Measurements from ENCODE around the gene D2HGDH. TPM values are rescaled to one million over a fixed set of nuclear protein-coding genes. Genes with fewer than 3 reads are reported as not detected.

D2HGDH gene
- total and polyA plus RNA-seq, 9 of the 15 experiments (the other 6 are each of a cell fraction or from before 2014, with no cell fraction given) = 0.39 to 30.8 (median 10.3) TPM

DNA sequence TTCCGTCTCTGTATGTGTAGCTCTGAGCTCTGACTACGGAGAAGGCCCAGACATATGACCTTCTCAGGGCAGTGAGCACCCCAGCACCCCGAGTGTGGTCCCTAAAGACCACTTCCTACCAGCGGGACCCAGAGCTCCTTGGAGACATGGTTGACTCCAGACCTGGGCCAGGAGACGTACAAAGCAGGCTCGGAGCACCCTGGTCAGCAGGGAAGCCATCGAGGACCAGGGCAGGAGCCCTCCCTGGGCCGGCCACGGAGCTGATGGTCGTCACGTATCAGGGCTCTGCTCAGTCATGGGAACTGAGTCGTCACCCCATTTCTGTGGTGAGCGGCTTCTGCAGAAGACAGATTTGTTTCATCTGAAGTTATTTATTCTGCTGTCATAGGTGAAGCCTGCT lies 61.8 kb downstream of the D2HGDH start:
- Histone ChIP-seq H3K4me1 (replicated peaks in 1 of 2; ENCODE audit: control insufficient read depth in 2 of 2, insufficient read depth in 2 of 2, low read length in 2 of 2) (peaks cover 0 to 50% of the 10 kb centered on the region in 2 experiments; a peak in 2 of 5 replicates), H3K4me3 (no peak overlapping the region), H3K27ac (ENCODE audit: extremely low read depth, low read depth, low read length) (no peak overlapping the region), H3K4me2 (ENCODE audit: insufficient read depth, low read length) (no peak overlapping the region), H3K9ac (ENCODE audit: insufficient read depth in 1 of 2, low read depth in 2 of 2, low read length in 2 of 2) (no peak overlapping the region), H3K79me2 (ENCODE audit: control insufficient read depth, insufficient read depth, low read length) (no peaks in the 10 kb centered on the region), H2AFZ (ENCODE audit: low read depth, low read length) (no peak overlapping the region), H3K27me3 (ENCODE audit: control insufficient read depth in 2 of 2, insufficient read depth in 2 of 2, low read length in 2 of 2) (no peaks in the 10 kb centered on the region), H3K9me3 (replicated peaks; ENCODE audit: control insufficient read depth, insufficient read depth, low read depth, low read length) (no peaks in the 10 kb centered on the region), H3K36me3 (ENCODE audit: control insufficient read depth, insufficient read depth, low read length) (no peaks in the 10 kb centered on the region), H3K9me1 (ENCODE audit: control insufficient read depth, insufficient read depth, low read length) (no peaks in the 10 kb centered on the region), H4K20me1 (replicated peaks; ENCODE audit: control insufficient read depth, insufficient read depth, low read length) (no peaks in the 10 kb centered on the region)
- no peak for DNase-seq (ENCODE audit: extremely low read depth in 1 of 4, low spot score in 3 of 4)
- FAIRE-seq = no peak
- in situ Hi-C loops (cut with MboI) = no loop called here
- ChIA-PET CTCF (ENCODE audit: low intra/inter-chr PET ratio) (no interaction called here), POLR2A (interaction anchor here (0.6 to 0.9 kb wide), 2 partner anchors 9 to 1383 kb away, joined by 3 read pairs; no protein-coding TSS in a partner anchor)
- 65% methylated on average over 5 of the region's 13 CpGs for WGBS (ENCODE audit: insufficient coverage, low coverage, missing lambda C conversion rate)
- no peak for ATAC-seq
- TF ChIP-seq IFI16 (CRISPR knock-in tag; IDR thresholded peaks at IDR 0.05) (no peak), ZNF431 (CRISPR knock-in tag; IDR thresholded peaks at IDR 0.05) (no peak), PHB (CRISPR knock-in tag; IDR thresholded peaks at IDR 0.05) (no peak), GABPB2 (CRISPR knock-in tag; conservative IDR thresholded peaks at IDR 0.05) (no peak), FOXA1 (IDR thresholded peaks at IDR 0.05; ENCODE audit: borderline replicate concordance) (no peak), DDX20 (tag; IDR thresholded peaks at IDR 0.05; ENCODE audit: low read depth) (no peak), ADNP (tag; IDR thresholded peaks at IDR 0.05) (no peak), SAFB2 (IDR thresholded peaks at IDR 0.05; ENCODE audit: borderline replicate concordance, low read depth, low read length, severe bottlenecking) (no peak), RCOR1 (IDR thresholded peaks at IDR 0.05; ENCODE audit: borderline replicate concordance in 1 of 2, low read depth in 2 of 2, low read length in 2 of 2) (no peak), KDM5B (IDR thresholded peaks at IDR 0.05; ENCODE audit: insufficient replicate concordance, low read depth, low read length) (no peak)
- TF ChIP-seq, protein P1, sequence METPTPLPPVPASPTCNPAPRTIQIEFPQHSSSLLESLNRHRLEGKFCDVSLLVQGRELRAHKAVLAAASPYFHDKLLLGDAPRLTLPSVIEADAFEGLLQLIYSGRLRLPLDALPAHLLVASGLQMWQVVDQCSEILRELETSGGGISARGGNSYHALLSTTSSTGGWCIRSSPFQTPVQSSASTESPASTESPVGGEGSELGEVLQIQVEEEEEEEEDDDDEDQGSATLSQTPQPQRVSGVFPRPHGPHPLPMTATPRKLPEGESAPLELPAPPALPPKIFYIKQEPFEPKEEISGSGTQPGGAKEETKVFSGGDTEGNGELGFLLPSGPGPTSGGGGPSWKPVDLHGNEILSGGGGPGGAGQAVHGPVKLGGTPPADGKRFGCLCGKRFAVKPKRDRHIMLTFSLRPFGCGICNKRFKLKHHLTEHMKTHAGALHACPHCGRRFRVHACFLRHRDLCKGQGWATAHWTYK (CRISPR knock-in tag; IDR thresholded peaks at IDR 0.05) = no peak
- TF ChIP-seq, protein P2, sequence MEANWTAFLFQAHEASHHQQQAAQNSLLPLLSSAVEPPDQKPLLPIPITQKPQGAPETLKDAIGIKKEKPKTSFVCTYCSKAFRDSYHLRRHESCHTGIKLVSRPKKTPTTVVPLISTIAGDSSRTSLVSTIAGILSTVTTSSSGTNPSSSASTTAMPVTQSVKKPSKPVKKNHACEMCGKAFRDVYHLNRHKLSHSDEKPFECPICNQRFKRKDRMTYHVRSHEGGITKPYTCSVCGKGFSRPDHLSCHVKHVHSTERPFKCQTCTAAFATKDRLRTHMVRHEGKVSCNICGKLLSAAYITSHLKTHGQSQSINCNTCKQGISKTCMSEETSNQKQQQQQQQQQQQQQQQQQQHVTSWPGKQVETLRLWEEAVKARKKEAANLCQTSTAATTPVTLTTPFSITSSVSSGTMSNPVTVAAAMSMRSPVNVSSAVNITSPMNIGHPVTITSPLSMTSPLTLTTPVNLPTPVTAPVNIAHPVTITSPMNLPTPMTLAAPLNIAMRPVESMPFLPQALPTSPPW (CRISPR knock-in tag; IDR thresholded peaks at IDR 0.05) = no peak
- TF ChIP-seq, protein P3, sequence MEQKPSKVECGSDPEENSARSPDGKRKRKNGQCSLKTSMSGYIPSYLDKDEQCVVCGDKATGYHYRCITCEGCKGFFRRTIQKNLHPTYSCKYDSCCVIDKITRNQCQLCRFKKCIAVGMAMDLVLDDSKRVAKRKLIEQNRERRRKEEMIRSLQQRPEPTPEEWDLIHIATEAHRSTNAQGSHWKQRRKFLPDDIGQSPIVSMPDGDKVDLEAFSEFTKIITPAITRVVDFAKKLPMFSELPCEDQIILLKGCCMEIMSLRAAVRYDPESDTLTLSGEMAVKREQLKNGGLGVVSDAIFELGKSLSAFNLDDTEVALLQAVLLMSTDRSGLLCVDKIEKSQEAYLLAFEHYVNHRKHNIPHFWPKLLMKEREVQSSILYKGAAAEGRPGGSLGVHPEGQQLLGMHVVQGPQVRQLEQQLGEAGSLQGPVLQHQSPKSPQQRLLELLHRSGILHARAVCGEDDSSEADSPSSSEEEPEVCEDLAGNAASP (IDR thresholded peaks at IDR 0.05) = no peak
- no TSS peak for BruUV-seq (replicated peaks)
- intact Hi-C loops (cut with micrococcal nuclease) = no loop called here
